Caco-2 (cell line): Measurements from ENCODE around the gene TTYH1. TPM values are rescaled to one million over a fixed set of nuclear protein-coding genes. Genes with fewer than 3 reads are reported as not detected.
"Not testable (repeated sequence)": the region's sequence is repeated elsewhere in the genome, so short reads cannot be mapped to it uniquely, and the experiment has no call there.

Experiments used
- BruUV-seq: library from RNA; stranded (reverse); fragments of 400-500 nt; replicated peaks from 2 replicates; lab custom pipeline; 2021; lab: Mats Ljungman, UMichigan
- CTCF ChIA-PET: fragments of 300-600 bp; sonication (Branson Sonifier 250); formaldehyde crosslinking; loops from one replicate; lab custom pipeline; 2022; ENCODE audit warnings: antibody characterized with exemption; lab: Charles Lee
- POLR2A ChIA-PET: fragments of 300-600 bp; sonication (Branson Sonifier 250); formaldehyde crosslinking; loops from one replicate; lab custom pipeline; 2022; ENCODE audit warnings: antibody characterized with exemption; lab: Charles Lee
- DNase-seq, 2 experiments: peaks; one replicate each; pipeline versions ENCODE4 v3.0.0 to v3.0.0-alpha.2; 2020 to 2022
- H3K27me3 ChIP-seq: replicated peaks from 2 replicates; pipeline ENCODE4 v1.6.0; 2011; ENCODE audit warnings: low read length; ENCODE audit not compliant: control insufficient read depth, insufficient read depth
- H3K36me3 ChIP-seq: 2 replicates; pipeline ENCODE4 v1.5.1; 2011; ENCODE audit warnings: low read length; ENCODE audit not compliant: control insufficient read depth, insufficient read depth
- H3K4me1 ChIP-seq: fragments of 250-450 bp; sonication (Bioruptor Pico); 2 replicates; pipeline ENCODE4 v1.5.1; 2020; ENCODE audit warnings: mild to moderate bottlenecking
- H3K4me3 ChIP-seq: 2 replicates; pipeline ENCODE4 v1.5.1; 2011; ENCODE audit warnings: low read depth, mild to moderate bottlenecking, control low read depth, low read length
- H3K9me3 ChIP-seq: fragments of 250-450 bp; sonication (Bioruptor Pico); 2 replicates; pipeline ENCODE4 v1.5.1; 2020; ENCODE audit warnings: mild to moderate bottlenecking, moderate library complexity
- H3K27ac Mint-ChIP-seq: one replicate; pipeline ENCODE4 v1.8.0; 2022; ENCODE audit warnings: mixed read lengths; ENCODE audit not compliant: unreplicated experiment
- H3K27me3 Mint-ChIP-seq: one replicate; pipeline ENCODE4 v1.8.0; 2022; ENCODE audit warnings: mixed read lengths; ENCODE audit not compliant: insufficient read depth, unreplicated experiment
- H3K36me3 Mint-ChIP-seq: one replicate; pipeline ENCODE4 v1.8.0; 2022; ENCODE audit warnings: mild to moderate bottlenecking, mixed read lengths; ENCODE audit not compliant: insufficient read depth, unreplicated experiment
- H3K4me1 Mint-ChIP-seq: one replicate; pipeline ENCODE4 v1.8.0; 2022; ENCODE audit warnings: low read depth, mixed read lengths; ENCODE audit not compliant: unreplicated experiment
- H3K4me3 Mint-ChIP-seq: one replicate; pipeline ENCODE4 v1.8.0; 2022; ENCODE audit warnings: mild to moderate bottlenecking, moderate library complexity, mixed read lengths; ENCODE audit not compliant: unreplicated experiment
- H3K9me3 Mint-ChIP-seq: one replicate; pipeline ENCODE4 v1.8.0; 2022; ENCODE audit warnings: mixed read lengths; ENCODE audit not compliant: unreplicated experiment
- intact Hi-C: fragments of 100-400 bp; cut with micrococcal nuclease; formaldehyde crosslinking; loops from one replicate; pipeline ENCODE4 v1.10.0; 2022; ENCODE audit not compliant: unreplicated experiment
- total RNA-seq: library from RNA; stranded (reverse); gene quantifications from 2 replicates; pipeline ENCODE4 v1.2.3, GENCODE V29; 2022
- TF ChIP-seq, protein P1 (sequence below), 2 experiments: fragments of 200-600 bp in 1 of 2; IDR thresholded peaks; 1 replicate in 1 of 2; 2 replicates in 1 of 2; pipeline versions ENCODE4 v1.5.1 to v1.8.0; 2011 to 2022; ENCODE audit warnings: antibody characterized with exemption in 1 of 2, control low read depth in 1 of 2, inconsistent platforms in 1 of 2, low read depth in 1 of 2, low read length in 1 of 2, mild to moderate bottlenecking in 1 of 2, moderate library complexity in 1 of 2; ENCODE audit not compliant: insufficient read depth in 1 of 2, severe bottlenecking in 1 of 2, unreplicated experiment in 1 of 2

TTYH1 gene
- total RNA-seq, 1 experiment from 2014 or later = not detected

DNA sequence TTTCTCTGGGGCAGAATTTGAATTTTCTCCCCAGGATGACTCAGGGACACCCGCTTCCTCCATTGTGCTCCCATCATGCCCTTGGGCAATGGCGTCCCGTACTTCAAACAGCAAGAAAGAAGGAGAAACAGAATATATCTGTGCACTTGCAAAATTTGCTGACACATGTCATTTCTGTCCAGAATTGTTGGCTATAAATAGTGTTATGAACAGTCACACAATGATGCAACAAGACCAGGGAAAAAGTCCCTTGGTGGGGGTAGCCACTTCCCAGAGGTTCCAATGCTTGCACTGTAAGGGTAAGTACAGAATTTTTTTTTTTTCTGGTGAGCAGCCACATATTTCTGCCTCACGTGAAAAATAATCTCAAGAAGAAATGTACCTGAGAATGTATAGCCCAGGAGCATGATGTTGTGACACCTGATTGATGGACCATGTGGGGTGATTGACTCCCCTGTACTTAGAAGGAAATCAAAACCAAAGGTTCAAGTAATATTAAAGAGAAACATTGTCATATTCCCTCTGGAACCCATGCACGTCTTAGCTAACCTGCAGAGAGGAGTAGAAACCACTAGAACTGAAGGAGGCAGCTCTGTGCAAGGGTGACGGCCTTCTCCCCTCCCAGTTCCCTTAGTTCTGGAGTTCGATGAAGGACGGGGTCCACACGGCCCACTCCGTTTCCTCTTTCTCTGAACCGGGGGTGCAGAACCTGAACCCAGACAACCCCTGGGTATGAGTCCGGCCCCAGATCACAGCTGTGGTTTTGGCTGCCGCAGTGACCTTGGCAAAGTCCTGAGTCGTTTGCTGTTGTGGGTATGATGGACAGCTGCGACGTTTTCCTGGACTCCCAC lies 41.3 kb upstream of the TTYH1 start:
- Mint-ChIP-seq H3K9me3 (peaks cover 8% of the 10 kb centered on the region), H3K27me3 (peaks cover 10% of the 10 kb centered on the region), H3K4me3 (no peak overlapping the region), H3K27ac (no peak overlapping the region), H3K4me1 (no peaks in the 10 kb centered on the region), H3K36me3 (no peaks in the 10 kb centered on the region)
- no peaks in the 10 kb centered on the region for H3K36me3 ChIP-seq
- H3K4me1 ChIP-seq = no peaks in the 10 kb centered on the region
- POLR2A ChIA-PET = no interaction called here
- TF ChIP-seq, protein P1, sequence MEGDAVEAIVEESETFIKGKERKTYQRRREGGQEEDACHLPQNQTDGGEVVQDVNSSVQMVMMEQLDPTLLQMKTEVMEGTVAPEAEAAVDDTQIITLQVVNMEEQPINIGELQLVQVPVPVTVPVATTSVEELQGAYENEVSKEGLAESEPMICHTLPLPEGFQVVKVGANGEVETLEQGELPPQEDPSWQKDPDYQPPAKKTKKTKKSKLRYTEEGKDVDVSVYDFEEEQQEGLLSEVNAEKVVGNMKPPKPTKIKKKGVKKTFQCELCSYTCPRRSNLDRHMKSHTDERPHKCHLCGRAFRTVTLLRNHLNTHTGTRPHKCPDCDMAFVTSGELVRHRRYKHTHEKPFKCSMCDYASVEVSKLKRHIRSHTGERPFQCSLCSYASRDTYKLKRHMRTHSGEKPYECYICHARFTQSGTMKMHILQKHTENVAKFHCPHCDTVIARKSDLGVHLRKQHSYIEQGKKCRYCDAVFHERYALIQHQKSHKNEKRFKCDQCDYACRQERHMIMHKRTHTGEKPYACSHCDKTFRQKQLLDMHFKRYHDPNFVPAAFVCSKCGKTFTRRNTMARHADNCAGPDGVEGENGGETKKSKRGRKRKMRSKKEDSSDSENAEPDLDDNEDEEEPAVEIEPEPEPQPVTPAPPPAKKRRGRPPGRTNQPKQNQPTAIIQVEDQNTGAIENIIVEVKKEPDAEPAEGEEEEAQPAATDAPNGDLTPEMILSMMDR (IDR thresholded peaks at IDR 0.05; ENCODE audit: insufficient read depth in 1 of 2, low read depth in 1 of 2, low read length in 1 of 2, severe bottlenecking in 1 of 2, unreplicated experiment in 1 of 2) = no peak
- BruUV-seq = no TSS peak
- DNase-seq = no peak
- intact Hi-C loops = no loop called here
- H3K4me3 ChIP-seq = no peak overlapping the region
- H3K27me3 ChIP-seq = no peaks in the 10 kb centered on the region
- CTCF ChIA-PET = no interaction called here
- no peaks in the 10 kb centered on the region for H3K9me3 ChIP-seq

DNA sequence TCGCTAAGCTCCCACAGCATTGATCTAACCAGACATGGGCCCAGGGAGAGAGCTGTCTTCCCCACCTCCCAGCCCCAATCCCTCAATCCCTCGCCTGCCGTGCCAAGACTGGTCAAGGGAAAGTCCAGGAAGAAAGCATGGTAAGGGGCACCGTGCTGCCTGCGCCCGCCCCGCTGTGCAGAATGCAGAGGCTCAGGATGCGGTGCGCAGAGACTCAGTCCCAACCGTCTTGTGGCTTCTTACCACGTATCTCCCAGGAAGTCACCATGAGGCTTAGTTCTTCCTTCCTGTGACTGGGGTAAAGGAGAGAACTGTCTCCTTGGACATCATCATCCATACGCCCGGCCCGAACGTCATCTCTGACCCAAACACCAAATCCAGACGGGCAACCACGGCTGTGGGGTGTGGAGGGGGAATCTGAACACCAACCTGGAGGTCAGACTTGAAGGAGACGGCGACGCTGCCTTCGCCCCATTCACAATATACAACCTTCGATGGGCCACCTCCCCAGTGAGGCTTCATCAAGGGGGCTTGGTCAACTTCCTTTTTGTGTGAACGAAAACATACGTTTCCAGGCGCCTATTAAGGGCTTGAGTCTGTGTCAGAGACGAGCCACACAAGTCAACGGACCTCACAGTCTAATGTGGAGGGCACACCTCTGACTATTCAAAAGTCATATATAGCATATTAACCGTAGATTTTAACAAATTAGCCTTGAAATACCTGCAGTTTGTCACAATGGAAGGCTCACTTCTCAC lies 39.9 kb upstream of the TTYH1 start:
- H3K4me1 ChIP-seq, H3K27ac Mint-ChIP-seq, H3K4me3 ChIP-seq, H3K9me3 Mint-ChIP-seq, intact Hi-C loops, CTCF ChIA-PET, H3K36me3 Mint-ChIP-seq, POLR2A ChIA-PET, H3K9me3 ChIP-seq, DNase-seq, H3K27me3 ChIP-seq, BruUV-seq, H3K27me3 Mint-ChIP-seq, H3K36me3 ChIP-seq, H3K4me1 Mint-ChIP-seq, H3K4me3 Mint-ChIP-seq: not testable (repeated sequence)

- intact Hi-C loops = no loop called here
- CTCF ChIA-PET = no interaction called here
- Mint-ChIP-seq H3K27me3 (peaks cover 11% of the 10 kb centered on the region), H3K36me3 (no peaks in the 10 kb centered on the region), H3K27ac (no peak overlapping the region), H3K4me3 (no peak overlapping the region), H3K9me3 (peaks cover 11% of the 10 kb centered on the region), H3K4me1 (no peaks in the 10 kb centered on the region)
- no peaks in the 10 kb centered on the region for H3K9me3 ChIP-seq
- H3K27me3 ChIP-seq = no peaks in the 10 kb centered on the region
- no peak overlapping the region for H3K4me3 ChIP-seq
- no peaks in the 10 kb centered on the region for H3K4me1 ChIP-seq
- TF ChIP-seq, protein P1 (IDR thresholded peaks at IDR 0.05; ENCODE audit: insufficient read depth in 1 of 2, low read depth in 1 of 2, low read length in 1 of 2, severe bottlenecking in 1 of 2, unreplicated experiment in 1 of 2) = no peak
- no peak for DNase-seq
- no TSS peak for BruUV-seq
- no peaks in the 10 kb centered on the region for H3K36me3 ChIP-seq
- POLR2A ChIA-PET = no interaction called here
These were observed 38.5 kb upstream of the TTYH1 start for GRCh38 chr19:54376610-54377285.
